ENCODE data around the gene EIF1AX. TPM values are rescaled to one million over a fixed set of nuclear protein-coding genes. Genes with fewer than 3 reads are reported as not detected.
A peak's percentile ranks its signal among the peaks of the same experiment; 100 is the strongest.

EIF1AX gene
- total RNA-seq, 1 experiment from 2014 or later = 159 TPM

- TF ChIP-seq, protein P1, sequence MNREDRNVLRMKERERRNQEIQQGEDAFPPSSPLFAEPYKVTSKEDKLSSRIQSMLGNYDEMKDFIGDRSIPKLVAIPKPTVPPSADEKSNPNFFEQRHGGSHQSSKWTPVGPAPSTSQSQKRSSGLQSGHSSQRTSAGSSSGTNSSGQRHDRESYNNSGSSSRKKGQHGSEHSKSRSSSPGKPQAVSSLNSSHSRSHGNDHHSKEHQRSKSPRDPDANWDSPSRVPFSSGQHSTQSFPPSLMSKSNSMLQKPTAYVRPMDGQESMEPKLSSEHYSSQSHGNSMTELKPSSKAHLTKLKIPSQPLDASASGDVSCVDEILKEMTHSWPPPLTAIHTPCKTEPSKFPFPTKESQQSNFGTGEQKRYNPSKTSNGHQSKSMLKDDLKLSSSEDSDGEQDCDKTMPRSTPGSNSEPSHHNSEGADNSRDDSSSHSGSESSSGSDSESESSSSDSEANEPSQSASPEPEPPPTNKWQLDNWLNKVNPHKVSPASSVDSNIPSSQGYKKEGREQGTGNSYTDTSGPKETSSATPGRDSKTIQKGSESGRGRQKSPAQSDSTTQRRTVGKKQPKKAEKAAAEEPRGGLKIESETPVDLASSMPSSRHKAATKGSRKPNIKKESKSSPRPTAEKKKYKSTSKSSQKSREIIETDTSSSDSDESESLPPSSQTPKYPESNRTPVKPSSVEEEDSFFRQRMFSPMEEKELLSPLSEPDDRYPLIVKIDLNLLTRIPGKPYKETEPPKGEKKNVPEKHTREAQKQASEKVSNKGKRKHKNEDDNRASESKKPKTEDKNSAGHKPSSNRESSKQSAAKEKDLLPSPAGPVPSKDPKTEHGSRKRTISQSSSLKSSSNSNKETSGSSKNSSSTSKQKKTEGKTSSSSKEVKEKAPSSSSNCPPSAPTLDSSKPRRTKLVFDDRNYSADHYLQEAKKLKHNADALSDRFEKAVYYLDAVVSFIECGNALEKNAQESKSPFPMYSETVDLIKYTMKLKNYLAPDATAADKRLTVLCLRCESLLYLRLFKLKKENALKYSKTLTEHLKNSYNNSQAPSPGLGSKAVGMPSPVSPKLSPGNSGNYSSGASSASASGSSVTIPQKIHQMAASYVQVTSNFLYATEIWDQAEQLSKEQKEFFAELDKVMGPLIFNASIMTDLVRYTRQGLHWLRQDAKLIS (CRISPR knock-in tag; IDR thresholded peaks at IDR 0.05; ENCODE audit: borderline replicate concordance) = no peak
- TF ChIP-seq ARID4B (CRISPR knock-in tag; IDR thresholded peaks at IDR 0.05; ENCODE audit: borderline replicate concordance) (no peak), PRDM15 (CRISPR knock-in tag; IDR thresholded peaks at IDR 0.05) (no peak), GTF2I (CRISPR knock-in tag; conservative IDR thresholded peaks at IDR 0.05) (no peak), NFYB (CRISPR knock-in tag; conservative IDR thresholded peaks at IDR 0.05; ENCODE audit: low read depth) (0 out of 2 replicates have a peak, but pooled peaks have one; percentile 30), CREM (CRISPR knock-in tag; IDR thresholded peaks at IDR 0.05) (peak; percentile 62; the same call in 1 of the 2 replicates), ATF6 (CRISPR knock-in tag; IDR thresholded peaks at IDR 0.05) (no peak), NR2C2 (CRISPR knock-in tag; IDR thresholded peaks at IDR 0.05) (no peak), ZNF512 (CRISPR knock-in tag; IDR thresholded peaks at IDR 0.05; ENCODE audit: borderline replicate concordance) (no peak), ZNF263 (CRISPR knock-in tag; IDR thresholded peaks at IDR 0.05; ENCODE audit: low read depth) (0 out of 2 replicates have a peak, but pooled peaks have one; percentile 44), NR3C1 (CRISPR knock-in tag; conservative IDR thresholded peaks at IDR 0.05; ENCODE audit: low read depth) (no peak), ELF4 (CRISPR knock-in tag; IDR thresholded peaks at IDR 0.05; ENCODE audit: low read depth) (no peak), ZNF281 (CRISPR knock-in tag; IDR thresholded peaks at IDR 0.05) (no peak), IRF1 (CRISPR knock-in tag; IDR thresholded peaks at IDR 0.05) (peak; percentile 69; the same call in 1 of the 2 replicates), TP53 (CRISPR knock-in tag; IDR thresholded peaks at IDR 0.05) (peak; percentile 87), ATF2 (CRISPR knock-in tag; IDR thresholded peaks at IDR 0.05; ENCODE audit: borderline replicate concordance, low read depth) (no peak)
These were observed 24.9 kb downstream of the EIF1AX start, which contains the start of gene MAP7D2 (continued) for GRCh38 chrX:20116577-20117240.

Measured in WTC11 (cell line).